GM23338 (cell line): ENCODE measurements around the gene PCDHB12. TPM values are rescaled to one million over a fixed set of nuclear protein-coding genes. Genes with fewer than 3 reads are reported as not detected.
A peak's percentile ranks its signal among the peaks of the same experiment; 100 is the strongest.
"Not testable (repeated sequence)": the region's sequence is repeated elsewhere in the genome, so short reads cannot be mapped to it uniquely, and the experiment has no call there.

Source experiments
- ATAC-seq: fragments of 200-7000 bp; cut with Tn5 transposase; 3 replicates; pipeline ENCODE4 v1.9.1; 2020
- DNase-seq: peaks from one replicate; pipeline ENCODE4 v3.0.0-alpha.2; 2015; ENCODE audit warnings: low spot score
- H2AFZ ChIP-seq: fragments of 200-600 bp; sonication (generic); 2 replicates; pipeline ENCODE4 v1.8.0; 2016; ENCODE audit warnings: antibody characterized with exemption, mild to moderate bottlenecking, moderate library complexity
- H3F3A ChIP-seq: fragments of 200-600 bp; sonication (generic); replicated peaks from 2 replicates; pipeline ENCODE4 v1.8.0; 2017; ENCODE audit warnings: antibody characterized with exemption, mixed run types, low read depth
- H3K27ac ChIP-seq: fragments of 200-600 bp; sonication (generic); 2 replicates; pipeline ENCODE4 v1.6.1; 2016; ENCODE audit warnings: low read depth
- H3K27me3 ChIP-seq: fragments of 200-600 bp; sonication (generic); 2 replicates; pipeline ENCODE4 v1.8.0; 2016; ENCODE audit warnings: mild to moderate bottlenecking, mixed run types, moderate library complexity; ENCODE audit not compliant: insufficient read depth
- H3K36me3 ChIP-seq: fragments of 200-600 bp; sonication (generic); 2 replicates; pipeline ENCODE4 v1.8.0; 2016; ENCODE audit warnings: mild to moderate bottlenecking; ENCODE audit not compliant: insufficient read depth
- H3K4me1 ChIP-seq: fragments of 200-600 bp; sonication (generic); 2 replicates; pipeline ENCODE4 v1.8.0; 2016; ENCODE audit warnings: mild to moderate bottlenecking, moderate library complexity; ENCODE audit not compliant: insufficient read depth
- H3K4me2 ChIP-seq: fragments of 200-600 bp; sonication (generic); 2 replicates; pipeline ENCODE4 v1.7.1; 2017; ENCODE audit warnings: mixed run types
- H3K4me3 ChIP-seq: fragments of 200-600 bp; sonication (generic); 2 replicates; pipeline ENCODE4 v1.6.1; 2016; ENCODE audit warnings: mixed run types
- H3K79me2 ChIP-seq: fragments of 200-600 bp; sonication (generic); replicated peaks from 2 replicates; pipeline ENCODE4 v1.8.0; 2017; ENCODE audit warnings: mild to moderate bottlenecking; ENCODE audit not compliant: insufficient read depth
- H3K9me2 ChIP-seq: fragments of 200-600 bp; sonication (generic); 2 replicates; pipeline ENCODE4 v1.8.0; 2017; ENCODE audit not compliant: insufficient read depth
- H4K20me1 ChIP-seq: fragments of 200-600 bp; sonication (generic); replicated peaks from 2 replicates; pipeline ENCODE4 v1.8.0; 2017; ENCODE audit warnings: mild to moderate bottlenecking; ENCODE audit not compliant: insufficient read depth
- H3K27ac Mint-ChIP-seq: 2 replicates; pipeline ENCODE4 v1.8.0; 2020; ENCODE audit warnings: inconsistent platforms, mild to moderate bottlenecking, moderate library complexity, mixed read lengths
- H3K27me3 Mint-ChIP-seq: 3 replicates; pipeline ENCODE4 v1.8.0; 2022; ENCODE audit warnings: low read depth, mild to moderate bottlenecking, moderate library complexity, mixed read lengths, inconsistent platforms; ENCODE audit not compliant: insufficient read depth, poor library complexity
- H3K36me3 Mint-ChIP-seq: 3 replicates; pipeline ENCODE4 v1.8.0; 2021; ENCODE audit warnings: low read depth, mild to moderate bottlenecking, inconsistent platforms, moderate library complexity, mixed read lengths
- H3K4me1 Mint-ChIP-seq: 3 replicates; pipeline ENCODE4 v1.8.0; 2020; ENCODE audit warnings: mild to moderate bottlenecking, inconsistent platforms, mixed read lengths
- H3K4me3 Mint-ChIP-seq: 3 replicates; pipeline ENCODE4 v1.8.0; 2021; ENCODE audit warnings: moderate library complexity, mild to moderate bottlenecking, inconsistent platforms, mixed read lengths
- H3K9me3 Mint-ChIP-seq: 3 replicates; pipeline ENCODE4 v1.8.0; 2020; ENCODE audit warnings: moderate library complexity, mild to moderate bottlenecking, inconsistent platforms, mixed read lengths
- CREB1 ChIP-seq: fragments of 250-450 bp; sonication (Bioruptor Pico); IDR thresholded peaks from 2 replicates; pipeline ENCODE4 v1.5.0; 2020; ENCODE audit warnings: low read depth, mild to moderate bottlenecking, moderate library complexity
- CTCF ChIP-seq, 2 experiments: fragments of 200-600 bp in 1 of 2; sonication (generic) in 1 of 2; conservative IDR thresholded peaks; 2 replicates each; pipeline versions ENCODE4 v1.5.1 to v1.6.1; 2016 to 2017; ENCODE audit warnings: antibody characterized with exemption in 2 of 2, low read depth in 2 of 2, mild to moderate bottlenecking in 2 of 2, moderate library complexity in 1 of 2
- POLR2AphosphoS5 ChIP-seq: IDR thresholded peaks from 2 replicates; pipeline ENCODE4 v1.6.1; 2016; ENCODE audit warnings: antibody characterized with exemption, low read depth
- ZNF114 ChIP-seq: fragments of 250-450 bp; sonication (Bioruptor Pico); IDR thresholded peaks from 2 replicates; pipeline ENCODE4 v1.5.0; 2020; ENCODE audit warnings: mild to moderate bottlenecking, moderate library complexity
- ZNF331 ChIP-seq: fragments of 250-450 bp; sonication (Bioruptor Pico); IDR thresholded peaks from 2 replicates; pipeline ENCODE4 v1.5.0; 2020; ENCODE audit warnings: low read depth, mild to moderate bottlenecking, moderate library complexity
- polyA plus RNA-seq: library from polyadenylated mRNA; unstranded; fragments of >200 nt; fragmentation: Nextera tagmentation; extraction: Ambion mirVana; gene quantifications from 2 replicates; pipeline ENCODE4 v1.2.1, GENCODE V29; 2016
- total RNA-seq: library from RNA; depleted of rRNA; stranded (reverse); fragments of >200 nt; shearing (Covaris generic); gene quantifications from 2 replicates; pipeline ENCODE4 v1.2.3, GENCODE V29; 2014

The PCDHB12 gene
- total and polyA plus RNA-seq, 2 experiments from 2014 or later, result 1.3 to 4.3 TPM

DNA sequence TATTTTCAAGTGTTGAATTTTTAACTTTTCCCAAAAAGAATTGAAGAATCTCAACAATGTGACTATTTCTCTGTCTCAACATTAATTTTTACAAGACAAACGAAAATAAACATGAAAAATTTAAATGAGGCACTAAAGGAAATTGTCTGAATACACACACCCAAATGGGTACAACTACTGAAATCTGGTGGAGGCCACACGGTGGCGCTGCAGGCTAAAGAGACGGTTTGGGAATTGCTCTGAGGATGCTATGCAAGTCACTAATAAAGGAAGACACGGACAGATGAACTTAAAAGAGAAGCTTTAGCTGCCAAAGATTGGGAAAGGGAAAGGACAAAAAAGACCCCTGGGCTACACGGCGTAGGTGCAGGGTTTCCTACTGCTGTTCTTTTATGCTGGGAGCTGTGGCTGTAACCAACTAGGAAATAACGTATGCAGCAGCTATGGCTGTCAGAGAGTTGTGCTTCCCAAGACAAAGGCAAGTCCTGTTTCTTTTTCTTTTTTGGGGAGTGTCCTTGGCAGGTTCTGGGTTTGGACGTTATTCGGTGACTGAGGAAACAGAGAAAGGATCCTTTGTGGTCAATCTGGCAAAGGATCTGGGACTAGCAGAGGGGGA, 16.3 kb upstream of the PCDHB12 start, which contains the start of gene PCDHB10:
Gene PCDHB10 (plus strand): TSS at position 244 of the 616 bp plus-strand sequence. CDS start 200 bp downstream, at position 444.
- H3K4me3 ChIP-seq, result peak within 1 kb of the TSS; percentile 39; the same call in 1 of the 2 replicates

DNA sequence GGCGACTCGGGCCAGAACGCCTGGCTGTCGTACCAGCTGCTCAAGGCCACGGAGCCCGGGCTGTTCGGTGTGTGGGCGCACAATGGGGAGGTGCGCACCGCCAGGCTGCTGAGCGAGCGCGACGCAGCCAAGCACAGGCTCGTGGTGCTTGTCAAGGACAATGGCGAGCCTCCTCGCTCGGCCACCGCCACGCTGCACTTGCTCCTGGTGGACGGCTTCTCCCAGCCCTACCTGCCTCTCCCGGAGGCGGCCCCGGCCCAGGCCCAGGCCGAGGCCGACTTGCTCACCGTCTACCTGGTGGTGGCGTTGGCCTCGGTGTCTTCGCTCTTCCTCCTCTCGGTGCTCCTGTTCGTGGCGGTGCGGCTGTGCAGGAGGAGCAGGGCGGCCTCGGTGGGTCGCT, 14.2 kb upstream of the PCDHB12 start:
- peaks cover 16% of the 10 kb centered on the region for H3K36me3 Mint-ChIP-seq

More for the DNA sequence above, 16.3 kb upstream of the PCDHB12 start, which contains the start of gene PCDHB10:
- peaks cover 20% of the 10 kb centered on the region for H3K36me3 Mint-ChIP-seq
- DNase-seq (peak; percentile 90), ATAC-seq (peak; percentile 94)
- H3F3A ChIP-seq, result no peaks in the 10 kb centered on the region
- no peak within 1 kb of the TSS for H3K27ac Mint-ChIP-seq
- H4K20me1 ChIP-seq, result no peaks in the 10 kb centered on the region
- peak within 1 kb of the TSS; percentile 75 for H2AFZ ChIP-seq
- H3K79me2 ChIP-seq, result no peaks in the 10 kb centered on the region
- no peaks in the 10 kb centered on the region; the same call in 1 of the 2 replicates for H3K36me3 ChIP-seq
- H3K9me2 ChIP-seq, result no peaks in the 10 kb centered on the region
- H3K27me3 Mint-ChIP-seq, result peaks cover 4% of the 10 kb centered on the region
- H3K27me3 ChIP-seq, result no peaks in the 10 kb centered on the region
- no peaks in the 10 kb centered on the region for H3K4me1 ChIP-seq
- peak within 1 kb of the TSS; percentile 61 for H3K4me3 Mint-ChIP-seq
- no peak within 1 kb of the TSS for H3K27ac ChIP-seq
- H3K4me2 ChIP-seq, result peak within 1 kb of the TSS; percentile 69
- TF ChIP-seq ZNF331 (CRISPR knock-in tag) (no peak), CREB1 (CRISPR knock-in tag) (no peak), POLR2AphosphoS5 (no peak), CTCF (conservative IDR thresholded peaks at IDR 0.05; ENCODE audit: low read depth in 2 of 2) (peak; percentile 93 to 99)
- H3K4me1 Mint-ChIP-seq, result peaks cover 5% of the 10 kb centered on the region; the same call in 1 of the 3 replicates
- H3K9me3 Mint-ChIP-seq, result peaks cover 31% of the 10 kb centered on the region

GRCh38 chr5:141196363-141196762, 12.2 kb upstream of the PCDHB12 start:
- Histone ChIP-seq H4K20me1 (no peaks in the 10 kb centered on the region), H3K27ac (no peak overlapping the region), H3K27me3 (no peaks in the 10 kb centered on the region), H3K4me3 (no peak overlapping the region), H3F3A (no peaks in the 10 kb centered on the region), H3K9me2 (no peaks in the 10 kb centered on the region), H3K36me3 (no peaks in the 10 kb centered on the region; the same call in 1 of the 2 replicates), H3K79me2 (no peaks in the 10 kb centered on the region), H3K4me2 (no peak overlapping the region), H2AFZ (no peak overlapping the region), H3K4me1 (no peaks in the 10 kb centered on the region)
- no peak for DNase-seq
- Mint-ChIP-seq H3K4me1 (peaks cover 7% of the 10 kb centered on the region; the same call in 1 of the 3 replicates), H3K9me3 (peaks cover 39% of the 10 kb centered on the region), H3K4me3 (no peak overlapping the region), H3K27ac (no peak overlapping the region), H3K27me3 (peaks cover 4% of the 10 kb centered on the region), H3K36me3 (peaks cover 22% of the 10 kb centered on the region)
- TF ChIP-seq ZNF114 (CRISPR knock-in tag), result no peak
- ATAC-seq, result no peak

More for the DNA sequence above, 14.2 kb upstream of the PCDHB12 start:
- H3K36me3 ChIP-seq, H3K27ac ChIP-seq, H3K4me1 Mint-ChIP-seq, H3K4me2 ChIP-seq, H3F3A ChIP-seq, H3K27me3 Mint-ChIP-seq, H4K20me1 ChIP-seq, H3K4me1 ChIP-seq, H3K27me3 ChIP-seq, H3K79me2 ChIP-seq, H3K4me3 Mint-ChIP-seq, H3K9me2 ChIP-seq, H3K4me3 ChIP-seq, H2AFZ ChIP-seq, DNase-seq, H3K27ac Mint-ChIP-seq, ATAC-seq: not testable (repeated sequence)
- peaks cover 28% of the 10 kb centered on the region for H3K9me3 Mint-ChIP-seq
